NB4 (cell line): ENCODE measurements around the gene TAF15.

Source experiments
- DNase-seq: peaks from one replicate; pipeline ENCODE4 v3.0.0; 2010; ENCODE audit warnings: low read depth
- H3K4me3 ChIP-seq: one replicate; pipeline ENCODE4 v1.5.1; 2011; ENCODE audit warnings: mild to moderate bottlenecking, low read depth, low read length, moderate library complexity
- MYC ChIP-seq: IDR thresholded peaks from 2 replicates; pipeline ENCODE4 v1.6.1; 2011; ENCODE audit warnings: low read depth, low read length
- POLR2A ChIP-seq: IDR thresholded peaks from 2 replicates; pipeline ENCODE4 v1.6.1; 2011; ENCODE audit warnings: mild to moderate bottlenecking; ENCODE audit not compliant: insufficient read length; ENCODE audit errors: extremely low read depth
- TF ChIP-seq, protein P1 (sequence below): IDR thresholded peaks from one replicate; pipeline ENCODE4 v1.5.1; 2012; ENCODE audit warnings: low read depth, low read length
- TF ChIP-seq, protein P2 (sequence below): IDR thresholded peaks from 2 replicates; pipeline ENCODE4 v1.6.1; 2011; ENCODE audit warnings: low read depth, low read length

TAF15 gene

DNA sequence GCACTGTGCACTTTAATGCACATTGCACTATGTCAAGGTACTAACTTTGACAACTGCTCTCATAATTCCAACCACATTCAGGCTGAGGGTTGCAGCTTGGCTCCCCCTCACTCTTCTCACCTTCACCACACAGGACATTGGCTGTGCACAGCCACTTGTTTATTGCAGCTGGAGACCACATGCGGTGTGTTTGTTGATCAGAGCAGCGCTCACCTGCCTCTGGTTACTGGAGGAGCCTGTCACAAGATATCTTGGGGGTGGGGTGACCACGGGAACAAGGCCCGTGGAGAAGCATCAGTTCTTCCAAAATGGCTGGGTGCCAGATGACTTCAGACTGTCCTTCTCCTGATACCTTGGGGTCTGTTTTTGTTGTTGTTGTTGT lies 81.5 kb downstream of the TAF15 start:
- TF ChIP-seq, protein P1, sequence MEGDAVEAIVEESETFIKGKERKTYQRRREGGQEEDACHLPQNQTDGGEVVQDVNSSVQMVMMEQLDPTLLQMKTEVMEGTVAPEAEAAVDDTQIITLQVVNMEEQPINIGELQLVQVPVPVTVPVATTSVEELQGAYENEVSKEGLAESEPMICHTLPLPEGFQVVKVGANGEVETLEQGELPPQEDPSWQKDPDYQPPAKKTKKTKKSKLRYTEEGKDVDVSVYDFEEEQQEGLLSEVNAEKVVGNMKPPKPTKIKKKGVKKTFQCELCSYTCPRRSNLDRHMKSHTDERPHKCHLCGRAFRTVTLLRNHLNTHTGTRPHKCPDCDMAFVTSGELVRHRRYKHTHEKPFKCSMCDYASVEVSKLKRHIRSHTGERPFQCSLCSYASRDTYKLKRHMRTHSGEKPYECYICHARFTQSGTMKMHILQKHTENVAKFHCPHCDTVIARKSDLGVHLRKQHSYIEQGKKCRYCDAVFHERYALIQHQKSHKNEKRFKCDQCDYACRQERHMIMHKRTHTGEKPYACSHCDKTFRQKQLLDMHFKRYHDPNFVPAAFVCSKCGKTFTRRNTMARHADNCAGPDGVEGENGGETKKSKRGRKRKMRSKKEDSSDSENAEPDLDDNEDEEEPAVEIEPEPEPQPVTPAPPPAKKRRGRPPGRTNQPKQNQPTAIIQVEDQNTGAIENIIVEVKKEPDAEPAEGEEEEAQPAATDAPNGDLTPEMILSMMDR: no peak
- TF ChIP-seq MYC (no peak), POLR2A (no peak)
- TF ChIP-seq, protein P2, sequence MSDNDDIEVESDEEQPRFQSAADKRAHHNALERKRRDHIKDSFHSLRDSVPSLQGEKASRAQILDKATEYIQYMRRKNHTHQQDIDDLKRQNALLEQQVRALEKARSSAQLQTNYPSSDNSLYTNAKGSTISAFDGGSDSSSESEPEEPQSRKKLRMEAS: no peak
- no peak for DNase-seq

DNA sequence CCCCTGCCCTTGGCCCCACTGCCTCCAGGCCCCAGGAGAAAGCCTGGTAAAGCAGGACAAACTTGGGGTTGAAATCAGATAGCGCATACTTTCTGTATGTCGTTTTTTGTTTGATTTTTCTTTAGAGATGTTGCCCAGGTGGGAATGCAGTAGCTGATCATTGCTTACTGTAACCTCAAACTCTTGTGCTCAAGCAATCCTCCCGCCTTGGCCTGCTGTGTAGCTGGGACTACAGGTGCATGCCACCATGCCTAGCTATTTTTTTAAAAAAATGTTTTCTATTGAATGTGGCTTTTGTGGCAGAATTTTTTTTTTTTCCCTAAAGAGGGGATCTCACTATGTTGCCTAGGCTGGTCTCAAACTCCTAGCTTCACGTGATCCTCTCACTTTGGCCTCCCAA lies 82.0 kb downstream of the TAF15 start:
- no peak for DNase-seq
- no peak overlapping the region for H3K4me3 ChIP-seq
- TF ChIP-seq, protein P2: no peak
- TF ChIP-seq MYC (no peak), POLR2A (no peak)
- TF ChIP-seq, protein P1: no peak

More for the DNA sequence above, 81.5 kb downstream of the TAF15 start:
- no peak overlapping the region for H3K4me3 ChIP-seq

DNA sequence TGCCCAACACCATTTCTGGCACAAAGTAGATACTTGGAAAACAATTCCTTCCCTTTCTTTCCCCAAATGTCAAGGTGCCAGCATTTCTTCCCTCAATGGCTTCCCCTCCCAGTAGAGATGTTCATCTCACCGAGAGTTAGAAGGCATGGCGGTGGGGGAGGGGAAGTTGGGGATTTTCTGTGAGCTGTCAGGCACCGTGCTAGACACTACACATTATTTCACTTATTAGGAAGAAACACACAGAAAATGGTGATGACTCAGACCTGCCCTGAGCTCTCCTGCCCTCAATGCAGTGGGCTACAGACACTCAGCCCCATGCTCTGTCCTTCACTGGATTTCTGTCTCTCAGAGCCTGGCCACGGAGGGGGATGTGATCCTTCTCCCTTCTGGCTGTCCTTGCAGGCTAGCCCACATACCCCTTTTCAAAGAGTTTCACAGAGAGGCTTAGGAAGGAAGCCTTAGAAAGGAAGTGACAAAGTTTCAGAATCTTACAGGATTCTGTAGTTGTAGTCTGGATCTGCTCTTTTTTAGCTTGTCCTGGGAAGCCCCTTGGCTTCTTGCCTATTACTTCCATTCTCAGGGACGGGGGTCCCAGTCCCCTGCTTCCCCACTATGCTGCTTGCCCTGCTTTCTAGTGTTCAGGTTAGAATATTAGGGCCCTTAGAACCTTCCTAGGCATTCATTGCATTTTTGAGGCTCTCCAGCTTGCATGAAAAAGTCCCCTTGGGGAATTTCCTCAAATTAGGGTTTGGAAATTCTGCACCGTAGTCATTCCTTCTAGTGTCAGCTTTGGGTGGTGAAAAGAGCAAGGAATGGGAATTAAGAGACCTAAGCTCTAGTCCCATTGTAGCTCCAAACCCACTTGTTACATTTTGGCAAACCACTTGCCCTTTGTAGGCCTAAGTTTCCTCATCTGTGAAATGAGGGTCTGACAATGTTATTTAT lies 83.1 kb downstream of the TAF15 start:
- TF ChIP-seq, protein P2: peak; percentile 32
- TF ChIP-seq, protein P1: no peak
- no peak for TF ChIP-seq POLR2A
- TF ChIP-seq MYC: no peak
- H3K4me3 ChIP-seq: no peak overlapping the region
- peak; percentile 76 for DNase-seq

DNA sequence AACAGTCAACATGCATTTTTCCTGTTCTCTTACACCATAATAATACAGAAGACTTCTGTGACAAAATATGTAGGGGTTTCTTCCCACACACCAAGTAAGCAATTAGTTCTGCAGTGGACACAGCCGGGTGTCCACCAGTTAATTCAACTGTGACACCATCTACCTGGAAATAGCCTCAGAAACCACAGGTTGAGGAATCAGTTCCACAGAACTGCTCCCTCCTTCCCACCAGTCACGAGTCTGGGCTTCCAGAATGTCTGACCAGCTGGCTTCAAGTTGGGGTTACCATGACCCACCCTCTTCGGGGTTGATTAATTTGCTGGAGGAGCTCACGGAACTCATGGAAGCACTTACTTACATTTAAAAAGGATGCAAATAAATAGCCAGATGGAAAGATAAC lies 84.5 kb downstream of the TAF15 start:
- TF ChIP-seq, protein P2: no peak
- no peak for TF ChIP-seq POLR2A
- TF ChIP-seq, protein P1: no peak
- TF ChIP-seq MYC: no peak
- no peak for DNase-seq
- no peak overlapping the region for H3K4me3 ChIP-seq

DNA sequence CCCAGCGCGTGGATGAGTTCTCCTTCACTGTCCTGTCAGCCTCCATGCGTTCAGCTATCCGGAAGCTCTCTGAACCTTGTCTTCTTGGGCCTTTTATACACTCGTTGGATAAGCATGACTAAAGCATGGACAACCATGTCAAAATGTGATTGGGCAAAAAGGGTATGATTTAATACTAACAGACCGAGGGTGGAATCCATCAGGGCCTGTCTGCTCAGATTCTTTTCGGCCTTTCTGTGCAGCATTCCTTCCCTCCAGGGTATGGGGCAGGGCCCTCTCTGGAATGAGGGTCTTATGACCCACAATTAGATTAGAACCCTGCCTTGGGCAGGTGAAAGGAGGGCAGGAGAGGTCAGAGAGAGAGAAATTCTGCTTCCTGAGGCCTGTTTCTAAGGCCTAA lies 84.9 kb downstream of the TAF15 start:
- TF ChIP-seq MYC (no peak), POLR2A (no peak)
- TF ChIP-seq, protein P1: no peak
- TF ChIP-seq, protein P2: no peak
- DNase-seq: no peak
- no peak overlapping the region for H3K4me3 ChIP-seq
